GM10248 (cell line): ENCODE data around the gene YWHAE.
"Not testable (repeated sequence)": the region's sequence is repeated elsewhere in the genome, so short reads cannot be mapped to it uniquely, and the experiment has no call there.

Source experiments
- CTCF ChIA-PET: fragments of 300-600 bp; sonication (Branson Sonifier 250); formaldehyde crosslinking; extraction: SDS; loops from one replicate; lab custom pipeline; 2021; ENCODE audit warnings: antibody characterized with exemption; lab: Yijun Ruan, JAX
- POLR2A ChIA-PET: fragments of 350-650 bp; sonication (Branson Sonifier 250); formaldehyde crosslinking; extraction: SDS; loops from one replicate; lab custom pipeline; 2020; ENCODE audit warnings: antibody characterized with exemption; lab: Yijun Ruan, JAX
- DNase-seq: peaks from one replicate; pipeline ENCODE4 v3.0.0; 2012; ENCODE audit errors: extremely low spot score
- TF ChIP-seq, protein P1 (sequence below): IDR thresholded peaks from 2 replicates; pipeline ENCODE4 v1.5.1; 2012; ENCODE audit warnings: mild to moderate bottlenecking, low read depth; ENCODE audit errors: extremely low read depth, missing control alignments, control extremely low read depth

Gene YWHAE

DNA sequence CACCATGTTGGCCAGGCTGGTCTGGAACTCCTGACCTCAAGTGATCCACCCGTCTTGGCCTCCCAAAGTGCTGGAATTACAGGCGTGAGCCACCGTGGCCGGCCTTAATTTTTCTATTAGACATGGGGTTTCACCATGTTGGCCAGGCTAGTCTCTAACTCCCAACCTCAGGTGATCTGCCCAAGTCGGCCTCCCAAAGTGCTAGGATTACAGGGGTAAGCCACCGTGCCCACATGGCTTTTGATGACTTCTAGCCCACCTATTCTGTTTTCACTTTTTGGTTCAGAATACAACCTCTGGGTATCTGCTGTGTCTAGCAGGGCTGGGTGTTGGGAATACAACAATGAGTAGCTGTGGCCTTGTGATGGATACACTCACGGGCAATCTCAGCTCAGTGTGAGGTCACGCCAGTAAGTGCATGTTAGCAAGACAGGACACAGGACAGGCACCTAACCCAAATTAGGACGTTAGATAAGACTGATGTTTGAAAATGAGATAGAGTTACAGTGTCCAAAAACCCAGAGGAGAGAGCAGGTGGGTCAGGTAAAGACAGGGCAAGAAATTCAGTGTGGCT, 14.1 kb upstream of the YWHAE start:
- POLR2A ChIA-PET: no interaction called here
- DNase-seq: no peak
- CTCF ChIA-PET: interaction anchor here (0.8 to 2.1 kb wide), 5 partner anchors 9 to 49 kb away, joined by 3 to 13 read pairs (median 5); partner anchors contain the start of gene YWHAE
- TF ChIP-seq, protein P1, sequence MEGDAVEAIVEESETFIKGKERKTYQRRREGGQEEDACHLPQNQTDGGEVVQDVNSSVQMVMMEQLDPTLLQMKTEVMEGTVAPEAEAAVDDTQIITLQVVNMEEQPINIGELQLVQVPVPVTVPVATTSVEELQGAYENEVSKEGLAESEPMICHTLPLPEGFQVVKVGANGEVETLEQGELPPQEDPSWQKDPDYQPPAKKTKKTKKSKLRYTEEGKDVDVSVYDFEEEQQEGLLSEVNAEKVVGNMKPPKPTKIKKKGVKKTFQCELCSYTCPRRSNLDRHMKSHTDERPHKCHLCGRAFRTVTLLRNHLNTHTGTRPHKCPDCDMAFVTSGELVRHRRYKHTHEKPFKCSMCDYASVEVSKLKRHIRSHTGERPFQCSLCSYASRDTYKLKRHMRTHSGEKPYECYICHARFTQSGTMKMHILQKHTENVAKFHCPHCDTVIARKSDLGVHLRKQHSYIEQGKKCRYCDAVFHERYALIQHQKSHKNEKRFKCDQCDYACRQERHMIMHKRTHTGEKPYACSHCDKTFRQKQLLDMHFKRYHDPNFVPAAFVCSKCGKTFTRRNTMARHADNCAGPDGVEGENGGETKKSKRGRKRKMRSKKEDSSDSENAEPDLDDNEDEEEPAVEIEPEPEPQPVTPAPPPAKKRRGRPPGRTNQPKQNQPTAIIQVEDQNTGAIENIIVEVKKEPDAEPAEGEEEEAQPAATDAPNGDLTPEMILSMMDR: no peak

DNA sequence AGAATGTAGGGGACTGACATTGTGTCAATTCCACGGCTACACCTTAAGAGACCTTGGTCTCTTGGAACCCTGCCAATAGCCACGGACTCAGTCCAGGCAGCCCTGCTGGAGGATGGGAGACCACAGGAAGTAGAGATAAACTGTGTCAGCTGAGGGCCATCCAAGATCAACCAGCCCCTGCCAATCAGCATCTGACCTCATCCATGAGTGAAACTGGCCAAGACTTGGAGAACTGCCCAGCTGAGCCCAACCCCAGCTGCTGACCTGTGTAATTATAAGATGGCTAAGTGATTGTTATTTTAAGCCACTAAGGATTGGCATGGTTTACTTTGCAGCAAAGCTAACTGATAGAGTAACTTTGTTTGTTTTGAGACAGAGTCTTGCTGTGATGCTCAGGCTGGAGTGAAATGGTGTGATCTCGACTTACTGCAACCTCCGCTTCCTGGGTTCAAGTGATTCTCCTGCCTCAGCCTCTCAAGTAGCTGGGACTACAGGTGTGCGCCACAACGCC, 13.3 kb upstream of the YWHAE start:
- TF ChIP-seq, protein P1: no peak
- CTCF ChIA-PET: interaction anchor here (2.0 to 2.1 kb wide), 2 partner anchors 11 to 48 kb away, joined by 7 to 13 read pairs; no protein-coding TSS in a partner anchor
- POLR2A ChIA-PET: no interaction called here
- no peak for DNase-seq

DNA sequence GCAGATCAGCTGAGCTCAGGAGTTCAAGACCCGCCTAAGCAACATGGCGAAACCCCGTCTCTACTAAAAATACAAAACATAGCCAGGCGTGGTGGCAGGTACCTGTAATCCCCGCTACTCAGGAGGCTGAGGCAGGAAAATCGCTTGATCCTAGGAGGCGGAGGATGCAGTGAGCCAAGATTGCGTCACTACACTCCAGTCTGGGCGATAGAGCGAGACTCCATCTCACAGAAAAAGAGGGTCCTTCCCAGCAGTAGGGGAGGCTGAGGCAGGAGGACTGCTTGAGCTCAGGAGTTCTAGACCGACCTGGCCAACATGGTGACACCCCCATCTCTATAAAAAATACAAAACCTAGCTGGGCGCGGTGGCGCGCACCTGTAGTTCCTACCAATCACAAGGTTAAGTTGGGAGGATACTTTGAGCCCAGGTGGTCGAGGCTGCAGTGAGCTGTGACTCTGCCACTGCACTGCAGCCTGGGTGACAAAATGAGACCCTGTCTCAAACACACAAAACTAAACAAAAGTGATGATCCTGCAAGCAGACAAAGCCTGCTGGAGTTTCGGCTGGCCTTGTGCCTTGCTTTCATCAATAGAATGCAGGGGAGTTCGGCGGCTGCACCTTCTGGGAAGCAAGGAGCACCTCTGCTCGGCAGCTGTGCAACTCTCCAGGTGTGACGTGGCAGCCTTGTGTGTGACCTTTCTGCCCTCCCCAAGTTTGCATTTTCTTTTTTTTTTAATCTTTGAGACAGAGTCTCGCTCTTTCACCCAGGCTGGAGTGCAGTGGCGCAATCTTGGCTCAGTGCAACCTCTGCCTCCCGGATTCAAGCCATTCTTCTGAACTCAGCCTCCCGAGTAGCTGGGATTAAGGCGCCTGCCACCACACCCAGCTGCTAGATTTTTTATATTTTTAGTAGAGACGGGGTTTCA, 12.4 kb upstream of the YWHAE start:
- DNase-seq: no peak
- TF ChIP-seq, protein P1: no peak
- CTCF ChIA-PET: interaction anchor here (1.6 kb wide), 1 partner anchor 103 kb away, joined by 4 read pairs; no protein-coding TSS in a partner anchor
- POLR2A ChIA-PET: no interaction called here

DNA sequence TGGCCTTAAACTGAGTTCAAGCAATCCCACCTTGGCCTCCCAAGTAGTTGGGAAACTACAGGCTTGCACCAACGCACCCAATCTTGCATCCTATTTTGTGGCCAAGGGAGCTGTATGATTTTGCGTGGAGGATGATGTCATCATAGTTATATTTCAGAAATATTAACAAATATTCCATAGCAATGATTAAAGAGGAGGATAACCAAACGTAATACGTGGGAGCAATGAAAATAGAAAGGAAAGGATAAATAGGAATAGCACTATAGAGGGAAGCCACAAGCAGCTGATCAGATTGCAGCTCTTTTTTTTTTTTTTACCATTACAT, 2.2 kb upstream of the YWHAE start:
- TF ChIP-seq, protein P1: no peak
- ChIA-PET POLR2A (no interaction called here), CTCF (interaction anchor here (1.6 kb wide), 1 partner anchor 31 kb away, joined by 3 read pairs; no protein-coding TSS in a partner anchor)
- no peak for DNase-seq

DNA sequence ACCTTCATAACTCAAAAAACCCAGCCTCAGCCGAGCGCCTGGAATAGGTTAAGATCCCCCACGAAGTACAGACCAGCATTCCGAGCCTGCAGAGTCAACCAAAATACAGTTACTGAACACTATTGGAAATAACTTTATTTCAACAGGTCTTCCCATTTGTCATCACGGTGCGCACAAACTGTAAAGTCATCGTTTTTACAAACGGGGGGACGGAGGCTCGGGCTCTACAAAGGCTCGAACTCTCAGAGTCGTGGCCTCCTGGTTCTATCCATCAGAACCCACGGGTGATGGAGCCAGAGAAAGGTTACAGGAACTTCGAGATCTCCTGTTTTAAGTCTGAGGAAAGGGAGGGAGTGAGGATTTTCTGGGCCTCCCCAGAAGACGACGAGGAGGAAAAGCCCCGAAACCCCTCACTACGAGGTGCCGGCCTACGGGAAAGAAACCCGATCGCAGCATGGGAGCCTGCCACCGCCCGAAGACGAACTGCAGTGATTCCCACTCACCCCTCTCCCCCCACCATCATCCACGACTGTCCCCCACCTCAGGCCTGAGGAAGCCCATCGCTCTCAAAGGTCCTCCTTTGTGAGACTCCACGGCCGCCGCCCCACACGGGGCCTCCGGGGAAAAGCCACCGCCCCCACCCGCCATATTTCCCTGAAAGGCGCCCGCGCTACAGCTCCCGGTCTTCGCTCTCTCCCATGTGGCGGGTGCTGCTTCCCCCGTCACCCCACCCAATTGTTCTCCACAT, 917 bp downstream of the YWHAE start:
- TF ChIP-seq, protein P1: no peak
- POLR2A ChIA-PET: no interaction called here
- CTCF ChIA-PET: interaction anchor here (2.7 kb wide), 1 partner anchor 33 kb away, joined by 13 read pairs; no protein-coding TSS in a partner anchor
- DNase-seq: no peak

DNA sequence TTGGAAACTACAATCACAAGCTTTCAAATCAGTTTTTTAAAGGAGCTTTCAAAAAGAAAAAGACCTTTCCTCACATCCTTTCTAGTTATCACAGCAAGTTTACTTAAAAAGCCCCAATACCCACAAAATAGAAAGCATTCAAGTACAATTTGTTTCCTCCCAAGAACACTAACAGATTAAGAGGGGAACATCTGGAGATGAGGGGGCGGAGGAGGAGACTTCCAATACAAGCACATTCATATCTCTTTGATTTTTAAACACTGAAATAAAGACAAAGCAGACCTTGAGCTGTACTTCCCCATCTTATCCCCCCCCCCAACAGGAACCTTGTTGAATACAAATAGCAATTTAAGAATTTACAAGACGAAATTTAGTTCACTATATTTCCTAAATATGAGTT, 2.0 kb downstream of the YWHAE start:
- TF ChIP-seq, protein P1: no peak
- ChIA-PET CTCF (interaction anchor here (0.9 to 2.8 kb wide), 4 partner anchors 9 to 232 kb away, joined by 3 to 10 read pairs (median 8); no protein-coding TSS in a partner anchor), POLR2A (interaction anchor here (1.1 kb wide), 1 partner anchor 36 kb away, joined by 3 read pairs; no protein-coding TSS in a partner anchor)
- no peak for DNase-seq

DNA sequence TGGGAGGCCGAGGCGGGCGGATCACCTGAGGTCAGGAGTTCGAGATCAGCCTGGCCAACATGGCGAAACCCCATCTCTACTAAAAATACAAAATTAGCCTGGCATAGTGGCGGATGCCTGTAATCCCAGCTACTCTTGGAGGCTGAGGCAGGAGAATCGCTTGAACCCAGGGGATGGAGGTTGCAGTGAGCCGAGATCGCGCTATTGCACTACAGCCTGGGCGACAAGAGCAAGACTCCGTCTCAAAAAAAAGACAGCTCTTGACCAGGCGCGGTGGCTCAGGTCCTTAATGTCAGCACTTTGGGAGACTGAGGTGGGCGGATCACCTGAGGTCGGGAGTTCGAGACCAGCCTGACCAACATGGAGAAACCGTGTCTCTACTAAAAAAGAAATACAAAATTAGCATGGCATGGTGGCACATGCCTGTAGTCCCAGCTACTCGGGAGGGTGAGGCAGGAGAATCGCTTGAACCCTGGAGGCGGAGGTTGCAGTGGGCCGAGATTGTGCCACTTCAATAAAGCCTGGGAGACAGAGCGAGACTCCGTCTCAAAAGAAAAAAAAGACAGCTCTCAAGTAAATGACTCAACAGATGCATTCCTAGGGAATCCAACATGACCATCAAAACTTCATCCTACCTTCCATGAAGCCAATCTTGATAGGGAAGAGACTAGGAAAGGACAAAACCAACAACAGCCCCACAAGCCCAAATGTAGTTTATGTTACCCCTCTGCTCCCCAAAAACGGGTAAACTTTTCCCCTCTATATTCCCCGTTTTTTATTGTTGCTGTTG, 4.0 kb downstream of the YWHAE start:
- CTCF ChIA-PET: interaction anchor here (1.1 to 2.8 kb wide), 3 partner anchors 19 to 67 kb away, joined by 3 to 9 read pairs (median 4); no protein-coding TSS in a partner anchor
- not testable (repeated sequence) for DNase-seq
- POLR2A ChIA-PET: interaction anchor here (1.2 to 1.3 kb wide), 2 partner anchors 10 to 30 kb away, joined by 3 to 5 read pairs; no protein-coding TSS in a partner anchor
